ENCODE measurements around the gene RTP5. TPM values are rescaled to one million over a fixed set of nuclear protein-coding genes. Genes with fewer than 3 reads are reported as not detected.
A peak's percentile ranks its signal among the peaks of the same experiment; 100 is the strongest.

Gene RTP5
- total RNA-seq, 1 donor from 2014 or later, result 0.08 TPM

DNA sequence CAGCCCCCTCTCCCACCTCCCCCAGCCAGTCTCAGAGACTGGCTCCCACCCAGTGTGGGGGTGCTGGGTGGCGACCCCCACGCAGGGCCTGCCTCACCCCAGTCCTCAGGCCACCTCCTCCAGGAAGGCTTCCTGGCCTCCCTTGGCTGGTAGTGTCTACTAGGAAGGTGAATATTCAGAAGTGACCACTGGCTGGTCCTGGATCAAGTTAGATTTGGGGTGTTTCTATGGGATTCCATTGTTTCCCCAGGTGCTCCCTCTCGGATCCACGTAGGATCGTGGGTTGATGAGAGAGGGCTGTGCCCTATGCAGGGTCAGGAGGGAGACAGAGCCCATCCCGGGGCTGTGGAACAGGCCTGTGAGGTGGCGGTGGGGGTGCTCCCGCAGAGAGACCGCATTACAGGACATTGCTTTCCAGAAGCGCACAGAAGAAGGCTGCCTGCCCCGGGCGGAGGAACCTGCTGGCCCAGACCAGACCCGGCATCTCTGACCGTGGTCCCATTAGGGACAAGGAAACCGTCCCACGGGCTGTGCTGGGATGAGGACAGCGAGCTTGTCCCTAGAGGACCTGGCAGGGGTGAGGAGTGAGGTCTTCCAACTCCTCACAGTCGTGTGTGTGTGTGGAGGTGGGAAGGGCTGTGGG, 14.2 kb upstream of the RTP5 start:
- peak; percentile 71 for DNase-seq (ENCODE audit: low spot score)
- intact Hi-C loops (cut with DNase I), result no loop called here

DNA sequence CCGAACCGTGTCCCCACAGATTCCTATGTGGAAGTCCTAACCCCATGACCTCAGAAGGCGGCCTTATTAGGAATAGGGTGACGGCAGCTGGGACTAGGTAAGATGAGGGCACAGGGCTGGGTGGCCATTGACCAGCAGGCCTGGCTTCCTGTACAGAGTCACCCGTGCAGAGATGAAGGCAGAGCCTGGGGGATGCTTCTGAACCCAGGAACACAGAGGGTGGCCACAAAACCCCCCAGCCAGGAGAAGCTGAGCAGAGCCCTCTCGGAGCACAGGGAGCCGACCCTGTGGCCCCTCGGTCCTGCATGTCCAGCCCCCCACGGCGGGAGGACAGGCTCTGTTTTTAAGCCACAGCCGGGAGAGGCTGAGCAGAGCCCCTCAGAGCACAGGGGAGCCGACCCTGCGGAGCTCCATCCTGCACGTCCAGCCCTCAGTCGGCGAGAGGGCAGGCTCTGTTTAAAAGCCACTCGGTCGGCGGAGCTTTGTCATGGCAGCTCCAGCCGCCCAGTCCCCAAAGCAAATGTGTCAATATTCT, 13.6 kb upstream of the RTP5 start:
- intact Hi-C loops (cut with DNase I), result no loop called here
- DNase-seq (ENCODE audit: low spot score), result peak; percentile 55

DNA sequence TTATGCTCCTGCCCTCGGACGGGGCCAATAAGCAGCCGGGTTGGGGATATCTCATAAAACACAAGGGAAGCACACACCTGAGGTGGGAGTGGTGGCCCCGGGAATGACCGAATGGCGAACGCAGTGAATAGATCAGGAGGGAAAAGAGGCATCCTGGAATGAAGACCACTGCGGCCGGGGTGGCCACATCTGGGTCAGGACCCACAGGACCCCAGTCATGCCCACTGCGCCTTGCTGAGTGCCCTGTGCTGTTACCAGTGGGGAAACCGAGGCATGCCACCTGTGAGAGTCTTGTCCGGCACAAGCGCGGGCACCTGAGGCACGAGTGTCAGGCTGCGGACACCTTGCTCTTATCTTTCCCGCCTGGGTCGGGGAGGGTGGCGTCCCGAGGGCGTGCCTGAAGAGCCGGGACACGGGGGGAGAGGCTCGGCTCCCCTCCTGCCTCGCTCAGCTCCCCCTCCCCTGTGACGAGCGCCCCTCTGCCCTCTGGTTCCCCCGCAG, 12.4 kb upstream of the RTP5 start:
- intact Hi-C loops (cut with DNase I), result no loop called here
- DNase-seq (ENCODE audit: low spot score), result peak; percentile 71

DNA sequence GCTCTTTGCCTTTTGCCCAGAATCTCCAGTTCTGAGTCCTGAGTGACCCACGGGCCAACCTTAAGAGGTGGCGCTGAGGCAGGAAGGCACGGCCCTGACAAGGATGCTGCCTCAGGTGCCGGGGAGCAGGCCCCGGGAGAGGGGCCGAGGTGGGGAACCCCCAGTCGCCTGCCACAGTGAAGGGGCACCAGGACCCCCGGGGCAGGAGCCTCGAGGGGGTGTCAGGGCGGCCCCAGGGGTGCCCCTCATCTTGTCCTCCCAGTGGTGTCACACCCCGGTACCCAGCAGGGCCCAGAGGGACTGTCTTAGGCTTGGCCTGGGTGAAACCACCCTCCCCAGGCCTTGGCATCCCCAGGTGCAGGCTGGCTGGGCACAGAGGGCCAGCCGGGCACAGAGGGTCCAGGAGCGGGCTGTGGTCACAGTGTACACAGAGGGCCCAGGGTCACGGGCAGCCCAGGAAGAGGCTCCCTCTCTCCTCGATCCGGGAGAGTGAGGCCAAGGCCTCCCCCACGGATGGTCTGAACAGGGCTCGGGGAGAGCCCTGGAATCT, 11.9 kb upstream of the RTP5 start:
- DNase-seq (ENCODE audit: low spot score), result no peak
- intact Hi-C loops (cut with DNase I), result loop anchor here (1.0 kb wide), 1 partner anchor 47 kb away; no protein-coding TSS in a partner anchor

- intact Hi-C loops (cut with DNase I), result loop anchor here (1.0 kb wide), 2 partner anchors 17 to 48 kb away; no protein-coding TSS in a partner anchor
- DNase-seq (ENCODE audit: low spot score), result no peak
Observed at GRCh38 chr2:241858206-241859016, 11.1 kb upstream of the RTP5 start, which contains the start of gene PDCD1. PDCD1 (minus strand) TSS chr2:241858894; CDS start chr2:241858838, 56 bp downstream.

GRCh38 chr2:241859017-241859435, 10.5 kb upstream of the RTP5 start:
- no peak for DNase-seq (ENCODE audit: low spot score)
- intact Hi-C loops (cut with DNase I), result loop anchor here (1.0 kb wide), 1 partner anchor 18 kb away; no protein-coding TSS in a partner anchor

GRCh38 chr2:241859436-241860183, 9.9 kb upstream of the RTP5 start:
- no peak for DNase-seq (ENCODE audit: low spot score)
- intact Hi-C loops (cut with DNase I), result loop anchor here (1.0 kb wide), 1 partner anchor 18 kb away; no protein-coding TSS in a partner anchor

DNA sequence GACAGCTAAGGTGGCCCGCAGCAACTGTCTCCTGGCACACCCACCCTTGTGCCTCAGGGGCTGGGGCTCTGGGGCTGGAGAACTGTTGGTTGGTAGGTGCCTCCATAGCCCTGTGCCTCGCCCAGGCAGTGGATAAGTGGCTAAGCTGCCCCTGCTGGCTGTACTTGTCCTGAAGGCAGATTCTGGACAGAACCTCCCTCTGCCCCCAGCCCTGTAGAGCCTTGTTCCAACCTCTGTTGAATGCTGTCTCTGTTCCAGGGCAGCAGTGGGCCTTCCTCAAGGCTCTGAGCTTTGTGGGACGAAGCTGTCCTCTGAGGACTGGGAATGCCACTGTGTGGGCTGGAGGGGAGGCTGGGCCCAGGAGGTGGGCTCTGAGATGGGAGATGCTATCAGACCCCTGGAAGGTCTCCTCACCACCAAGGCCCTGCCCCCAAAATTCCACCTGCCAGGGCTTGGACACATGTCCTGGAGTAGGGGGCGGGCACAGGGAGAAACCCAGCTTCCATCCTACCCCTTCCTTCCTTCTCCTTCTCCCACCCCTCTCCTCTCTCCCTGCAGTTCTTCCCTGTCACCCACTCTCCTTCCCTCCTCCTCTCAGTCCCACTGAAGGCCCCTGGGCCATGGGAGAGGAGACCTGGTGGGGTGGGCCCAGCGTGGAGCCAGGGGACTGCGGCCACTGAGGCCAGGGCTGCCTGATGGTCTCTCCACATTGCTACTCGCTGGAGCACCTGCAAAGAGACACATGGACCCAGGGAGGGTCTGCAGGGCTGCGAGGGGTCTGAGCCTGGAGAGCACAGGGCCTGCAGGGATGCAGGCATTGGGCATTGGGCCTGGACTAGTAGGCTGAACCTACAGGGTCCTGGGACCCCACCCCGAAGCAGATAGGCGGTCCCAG, 9.1 kb upstream of the RTP5 start:
- intact Hi-C loops (cut with DNase I), result no loop called here
- no peak for DNase-seq (ENCODE audit: low spot score)

DNA sequence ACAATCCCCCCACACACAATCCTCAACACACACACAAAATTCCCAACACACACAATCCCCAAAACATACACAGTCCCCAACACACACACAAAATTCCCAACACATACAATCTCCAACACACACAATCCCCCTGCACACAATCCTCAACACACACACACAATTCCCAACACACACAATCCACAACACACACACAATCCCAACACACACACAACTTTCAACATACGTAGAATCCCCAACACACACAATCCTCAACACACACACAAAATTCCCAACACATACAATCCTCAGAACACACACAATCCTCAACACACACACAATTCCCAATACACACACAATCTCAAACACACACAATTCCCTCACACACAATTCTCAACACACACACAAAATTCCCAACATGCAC, 8.3 kb upstream of the RTP5 start:
- DNase-seq (ENCODE audit: low spot score), result no peak
- intact Hi-C loops (cut with DNase I), result no loop called here

- DNase-seq (ENCODE audit: low spot score), result no peak
- intact Hi-C loops (cut with DNase I), result no loop called here
Observed at GRCh38 chr2:241862093-241862492, 7.4 kb upstream of the RTP5 start.

DNA sequence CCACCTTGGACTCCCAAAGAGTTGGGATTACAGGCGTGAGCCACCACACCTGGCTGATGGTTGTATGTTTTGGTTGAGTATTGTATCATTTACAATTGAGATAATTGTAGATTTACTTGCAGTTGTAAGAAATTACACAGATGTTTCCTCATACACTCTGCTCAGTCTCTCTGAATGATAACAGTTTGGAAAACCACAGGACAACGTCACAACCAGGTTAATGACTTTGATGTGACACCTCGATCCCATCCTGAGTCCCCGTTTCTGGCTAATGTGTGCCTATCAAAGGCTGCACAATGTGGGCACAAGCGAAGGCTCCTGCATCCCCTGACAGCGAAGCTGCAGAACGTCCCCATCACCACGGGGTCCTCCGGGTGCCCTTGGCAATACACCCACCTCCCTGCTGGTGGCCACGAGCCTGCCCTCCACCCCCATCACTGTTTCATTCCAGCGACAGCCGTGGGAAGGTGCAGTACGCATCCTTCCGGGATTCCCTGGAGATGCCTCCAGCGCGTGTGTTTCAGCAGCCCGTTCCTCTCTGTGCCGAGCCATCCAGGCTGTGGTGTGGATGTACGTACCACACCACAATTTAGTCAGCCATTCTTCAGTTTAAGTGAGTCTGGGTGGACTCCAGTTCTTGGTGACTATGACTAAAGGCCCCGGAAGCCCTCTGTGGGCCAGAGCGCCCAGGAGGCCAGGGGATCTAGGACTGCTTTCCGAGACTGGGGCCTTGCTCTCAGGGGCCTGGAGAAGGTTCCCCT, 6.6 kb upstream of the RTP5 start:
- DNase-seq (ENCODE audit: low spot score), result no peak

GRCh38 chr2:241863536-241863954, 6.0 kb upstream of the RTP5 start:
- intact Hi-C loops (cut with DNase I), result no loop called here
- DNase-seq (ENCODE audit: low spot score), result no peak

More for the DNA sequence above, 6.6 kb upstream of the RTP5 start:
- intact Hi-C loops (cut with DNase I), result no loop called here

DNA sequence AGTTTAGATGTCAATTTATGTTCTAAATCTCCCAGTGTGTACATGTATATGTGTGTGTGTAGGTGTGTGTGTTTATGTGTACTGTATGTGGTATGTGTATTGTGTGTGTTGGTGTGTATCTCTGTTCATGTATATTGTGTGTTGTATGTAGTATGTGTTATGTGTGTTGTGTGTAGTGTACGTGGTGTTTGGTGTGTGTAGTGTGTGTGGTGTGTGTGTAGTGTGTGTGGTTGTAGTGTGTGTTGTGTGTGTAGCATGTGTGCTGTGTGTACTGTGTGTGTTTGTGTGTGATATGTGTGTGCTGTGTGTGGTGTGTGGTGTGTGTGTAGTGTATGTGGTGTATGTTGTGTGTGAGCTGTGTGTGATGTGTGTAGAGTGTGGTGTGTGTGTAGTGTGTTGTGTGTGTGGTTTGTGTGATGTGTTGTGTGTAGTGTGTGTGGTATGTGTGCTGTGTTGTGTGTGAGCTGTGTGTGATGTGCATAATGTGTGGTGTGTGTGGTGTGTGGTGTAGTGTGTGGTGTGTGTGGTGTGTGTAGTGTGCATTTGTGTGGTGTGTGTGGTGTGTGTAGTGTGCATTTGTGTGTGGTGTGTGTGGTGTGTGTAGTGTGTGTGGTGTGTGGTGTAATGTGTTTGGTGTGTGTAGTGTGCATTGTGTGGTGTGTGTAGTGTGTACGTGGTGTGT, 5.2 kb upstream of the RTP5 start:
- intact Hi-C loops (cut with DNase I), result no loop called here
- no peak for DNase-seq (ENCODE audit: low spot score)

- intact Hi-C loops (cut with DNase I), result no loop called here
- DNase-seq (ENCODE audit: low spot score), result no peak
Observed at GRCh38 chr2:241864850-241865213, 4.7 kb upstream of the RTP5 start.

- intact Hi-C loops (cut with DNase I), result no loop called here
- no peak for DNase-seq (ENCODE audit: low spot score)
Observed at GRCh38 chr2:241865416-241865956, 4.0 kb upstream of the RTP5 start.

DNA sequence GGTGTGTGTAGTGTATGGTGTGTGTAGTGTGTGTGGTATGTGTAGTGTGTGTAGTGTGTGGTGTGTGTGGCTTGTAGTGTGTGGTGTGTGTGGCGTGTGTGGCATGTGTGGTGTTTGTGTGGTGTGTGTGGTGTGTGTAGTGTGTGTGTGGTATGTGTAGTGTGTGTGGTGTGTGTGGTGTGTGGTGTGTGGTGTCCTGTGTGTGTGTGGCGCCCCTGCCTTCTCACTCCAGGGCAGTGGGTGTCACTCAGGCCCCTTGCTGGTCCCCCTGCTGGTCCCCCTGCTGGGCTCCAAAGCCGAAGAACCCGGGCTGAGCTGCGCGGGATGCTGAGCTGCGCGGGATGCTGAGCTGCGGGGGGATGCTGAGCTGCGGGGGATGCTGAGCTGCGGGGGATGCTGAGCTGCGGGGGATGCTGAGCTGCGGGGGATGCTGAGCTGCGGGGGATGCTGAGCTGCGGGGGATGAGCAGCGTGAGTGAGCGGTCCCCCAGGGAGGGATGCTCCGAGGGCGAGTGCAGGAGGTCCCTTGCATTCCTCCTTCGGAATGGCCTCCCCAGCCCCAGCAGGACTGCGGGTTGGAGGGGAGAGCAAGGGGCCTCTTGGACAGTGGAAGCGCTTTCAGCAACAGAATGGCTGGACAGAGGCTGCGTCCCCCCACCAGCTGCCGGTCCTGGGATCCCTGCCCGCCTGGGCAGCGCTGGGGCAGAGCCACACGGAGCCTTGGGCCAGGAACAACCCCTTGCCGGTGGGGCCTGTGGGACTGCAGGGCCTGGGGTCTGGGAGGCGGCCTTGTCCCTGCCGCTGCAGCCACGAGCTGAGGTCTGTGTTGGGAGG, 3.4 kb upstream of the RTP5 start:
- intact Hi-C loops (cut with DNase I), result no loop called here
- no peak for DNase-seq (ENCODE audit: low spot score)
